ENCODE measurements around the gene BPIFA3. TPM values are rescaled to one million over a fixed set of nuclear protein-coding genes. Genes with fewer than 3 reads are reported as not detected.

BPIFA3 gene
- total RNA-seq, 1 experiment from 2014 or later = not detected

- ChIA-PET CTCF (no interaction called here), POLR2A (ENCODE audit: unreplicated experiment) (no interaction called here)
- Histone ChIP-seq H4K20me1 (ENCODE audit: insufficient read depth) (no peaks in the 10 kb centered on the region), H3K4me3 (no peak overlapping the region), H3K27me3 (ENCODE audit: insufficient read depth, low read depth) (0 out of 2 replicates have a peak, but pooled peaks cover 6% of the 10 kb centered on the region), H3K9me2 (ENCODE audit: insufficient read depth) (no peaks in the 10 kb centered on the region), H3K27ac (no peak overlapping the region), H3K4me2 (no peak overlapping the region), H3K36me3 (ENCODE audit: low read depth) (no peaks in the 10 kb centered on the region), H3K4me1 (replicated peaks; ENCODE audit: insufficient read depth) (no peaks in the 10 kb centered on the region), H3F3A (ENCODE audit: insufficient read depth, low read depth) (no peaks in the 10 kb centered on the region), H2AFZ (no peak overlapping the region), H3K79me2 (ENCODE audit: low read depth) (no peaks in the 10 kb centered on the region), H3K9me3 (ENCODE audit: insufficient read depth, low read depth) (no peaks in the 10 kb centered on the region)
- BruUV-seq (replicated peaks) = no TSS peak
- intact Hi-C loops (cut with micrococcal nuclease; ENCODE audit: unreplicated experiment) = no loop called here
- no peak for DNase-seq
- TF ChIP-seq CTCF (conservative IDR thresholded peaks at IDR 0.05) (no peak), EZH2 (IDR thresholded peaks at IDR 0.05; ENCODE audit: low read depth) (no peak)
Observed at GRCh38 chr20:33240923-33241322, 23.8 kb downstream of the BPIFA3 start.

GRCh38 chr20:33242319-33243100 lies 25.4 kb downstream of the BPIFA3 start:
- intact Hi-C loops (cut with micrococcal nuclease; ENCODE audit: unreplicated experiment) = no loop called here
- H3K4me3 ChIP-seq = no peak overlapping the region
- BruUV-seq (replicated peaks) = no TSS peak
- TF ChIP-seq EZH2 (IDR thresholded peaks at IDR 0.05; ENCODE audit: low read depth) = no peak
- TF ChIP-seq CTCF (conservative IDR thresholded peaks at IDR 0.05) = no peak
- no peaks in the 10 kb centered on the region for H3K27me3 ChIP-seq (ENCODE audit: insufficient read depth, low read depth)
- H3K9me3 ChIP-seq (ENCODE audit: insufficient read depth, low read depth) = no peaks in the 10 kb centered on the region
- no peak for DNase-seq
- no peaks in the 10 kb centered on the region for H3K4me1 ChIP-seq (replicated peaks; ENCODE audit: insufficient read depth)
- no peak overlapping the region for H3K4me2 ChIP-seq
- H3K79me2 ChIP-seq (ENCODE audit: low read depth) = no peaks in the 10 kb centered on the region
- POLR2A ChIA-PET (ENCODE audit: unreplicated experiment) = no interaction called here
- H3K9me2 ChIP-seq (ENCODE audit: insufficient read depth) = no peaks in the 10 kb centered on the region
- CTCF ChIA-PET = no interaction called here
- H4K20me1 ChIP-seq (ENCODE audit: insufficient read depth) = no peaks in the 10 kb centered on the region
- no peaks in the 10 kb centered on the region for H3F3A ChIP-seq (ENCODE audit: insufficient read depth, low read depth)
- no peak overlapping the region for H3K27ac ChIP-seq
- no peaks in the 10 kb centered on the region for H3K36me3 ChIP-seq (ENCODE audit: low read depth)
- H2AFZ ChIP-seq = no peak overlapping the region

- H3K27me3 ChIP-seq (ENCODE audit: insufficient read depth, low read depth) = no peaks in the 10 kb centered on the region
- ChIA-PET CTCF (no interaction called here), POLR2A (ENCODE audit: unreplicated experiment) (no interaction called here)
- H3K9me2 ChIP-seq (ENCODE audit: insufficient read depth) = no peaks in the 10 kb centered on the region
- intact Hi-C loops (cut with micrococcal nuclease; ENCODE audit: unreplicated experiment) = no loop called here
- no peak overlapping the region for H3K4me3 ChIP-seq
- no peaks in the 10 kb centered on the region for H3K4me1 ChIP-seq (replicated peaks; ENCODE audit: insufficient read depth)
- H4K20me1 ChIP-seq (ENCODE audit: insufficient read depth) = no peaks in the 10 kb centered on the region
- no peaks in the 10 kb centered on the region for H3K79me2 ChIP-seq (ENCODE audit: low read depth)
- no peaks in the 10 kb centered on the region for H3F3A ChIP-seq (ENCODE audit: insufficient read depth, low read depth)
- no TSS peak for BruUV-seq (replicated peaks)
- TF ChIP-seq EZH2 (IDR thresholded peaks at IDR 0.05; ENCODE audit: low read depth) = no peak
- H3K27ac ChIP-seq = no peak overlapping the region
- H3K36me3 ChIP-seq (ENCODE audit: low read depth) = no peaks in the 10 kb centered on the region
- no peak overlapping the region for H3K4me2 ChIP-seq
- no peak overlapping the region for H2AFZ ChIP-seq
- no peaks in the 10 kb centered on the region for H3K9me3 ChIP-seq (ENCODE audit: insufficient read depth, low read depth)
- DNase-seq = no peak
Observed at GRCh38 chr20:33246077-33246476, 28.9 kb downstream of the BPIFA3 start.

- Histone ChIP-seq H4K20me1 (ENCODE audit: insufficient read depth) (no peaks in the 10 kb centered on the region), H3K4me3 (no peak overlapping the region), H3K27me3 (ENCODE audit: insufficient read depth, low read depth) (no peaks in the 10 kb centered on the region), H3F3A (ENCODE audit: insufficient read depth, low read depth) (no peaks in the 10 kb centered on the region), H3K36me3 (ENCODE audit: low read depth) (no peaks in the 10 kb centered on the region), H2AFZ (no peak overlapping the region), H3K27ac (no peak overlapping the region), H3K9me2 (ENCODE audit: insufficient read depth) (no peaks in the 10 kb centered on the region), H3K9me3 (ENCODE audit: insufficient read depth, low read depth) (no peaks in the 10 kb centered on the region), H3K4me1 (replicated peaks; ENCODE audit: insufficient read depth) (no peaks in the 10 kb centered on the region), H3K79me2 (ENCODE audit: low read depth) (no peaks in the 10 kb centered on the region), H3K4me2 (no peak overlapping the region)
- intact Hi-C loops (cut with micrococcal nuclease; ENCODE audit: unreplicated experiment) = no loop called here
- ChIA-PET CTCF (no interaction called here), POLR2A (ENCODE audit: unreplicated experiment) (no interaction called here)
- DNase-seq = no peak
- TF ChIP-seq EZH2 (IDR thresholded peaks at IDR 0.05; ENCODE audit: low read depth) (no peak), CTCF (conservative IDR thresholded peaks at IDR 0.05) (no peak)
- no TSS peak for BruUV-seq (replicated peaks)
Observed at GRCh38 chr20:33249456-33249855, 32.3 kb downstream of the BPIFA3 start.
